Mesenchymal stem cell (in vitro differentiated cells and primary cell): ENCODE measurements around the gene HSH2D.

Experiments used
- DNase-seq: peaks from one replicate; pipeline ENCODE4 v3.0.0-alpha.2; 2013
- H2AFZ ChIP-seq: one replicate; pipeline ENCODE4 v1.6.1; 2013; ENCODE audit warnings: low read depth, mild to moderate bottlenecking, control low read depth, inconsistent platforms, low read length, moderate library complexity
- H2AK5ac ChIP-seq: 2 replicates; pipeline ENCODE4 v1.6.1; 2013; ENCODE audit warnings: low read length, moderate library complexity, mild to moderate bottlenecking, inconsistent platforms; ENCODE audit not compliant: severe bottlenecking
- H2BK120ac ChIP-seq: one replicate; pipeline ENCODE4 v1.6.1; 2013; ENCODE audit warnings: low read depth, mild to moderate bottlenecking, inconsistent platforms, low read length, moderate library complexity
- H2BK12ac ChIP-seq, 2 experiments: one replicate each; pipeline ENCODE4 v1.6.1; 2013; ENCODE audit warnings: inconsistent platforms in 2 of 2, low read length in 2 of 2, mild to moderate bottlenecking in 2 of 2, moderate library complexity in 2 of 2, control low read depth in 1 of 2
- H2BK15ac ChIP-seq: one replicate; pipeline ENCODE4 v1.6.1; 2013; ENCODE audit warnings: mild to moderate bottlenecking, low read depth, inconsistent platforms; ENCODE audit not compliant: poor library complexity, severe bottlenecking
- H2BK5ac ChIP-seq: 2 replicates; pipeline ENCODE4 v1.6.1; 2013; ENCODE audit warnings: low read depth, mild to moderate bottlenecking, low read length, control low read depth, inconsistent platforms; ENCODE audit not compliant: poor library complexity, severe bottlenecking
- H3K14ac ChIP-seq, 2 experiments: one replicate each; pipeline ENCODE4 v1.6.1; 2013; ENCODE audit warnings: inconsistent platforms in 2 of 2, low read length in 2 of 2, control low read depth in 1 of 2, mild to moderate bottlenecking in 1 of 2, moderate library complexity in 1 of 2
- H3K18ac ChIP-seq, 2 experiments: one replicate each; pipeline ENCODE4 v1.6.1; 2013; ENCODE audit warnings: inconsistent platforms in 2 of 2, low read length in 2 of 2, control low read depth in 1 of 2, low read depth in 1 of 2, mild to moderate bottlenecking in 1 of 2
- H3K23ac ChIP-seq, 2 experiments: one replicate each; pipeline ENCODE4 v1.6.1; 2013; ENCODE audit warnings: inconsistent platforms in 2 of 2, low read length in 2 of 2, mild to moderate bottlenecking in 2 of 2, moderate library complexity in 2 of 2, control low read depth in 1 of 2
- H3K27ac ChIP-seq: 2 replicates; pipeline ENCODE4 v1.5.1; 2013; ENCODE audit warnings: mild to moderate bottlenecking, moderate library complexity, low read length, control low read depth, inconsistent platforms; ENCODE audit not compliant: poor library complexity, severe bottlenecking
- H3K27me3 ChIP-seq, 2 experiments: 2 replicates each; pipeline versions ENCODE4 v1.6.1 to v1.7.0; 2013; ENCODE audit warnings: low read length in 2 of 2, mild to moderate bottlenecking in 2 of 2, moderate library complexity in 2 of 2, control low read depth in 1 of 2, inconsistent platforms in 1 of 2; ENCODE audit not compliant: control insufficient read depth in 1 of 2, insufficient read depth in 1 of 2
- H3K36me3 ChIP-seq, 2 experiments: 2 replicates each; pipeline versions ENCODE4 v1.6.1 to v1.7.0; 2013; ENCODE audit warnings: low read length in 2 of 2, control low read depth in 1 of 2, inconsistent platforms in 1 of 2, low read depth in 1 of 2, mild to moderate bottlenecking in 1 of 2; ENCODE audit not compliant: insufficient read depth in 2 of 2, control insufficient read depth in 1 of 2
- H3K4ac ChIP-seq, 2 experiments: one replicate each; pipeline ENCODE4 v1.6.1; 2013; ENCODE audit warnings: inconsistent platforms in 2 of 2, low read length in 2 of 2, mild to moderate bottlenecking in 2 of 2, moderate library complexity in 2 of 2, control low read depth in 1 of 2, low read depth in 1 of 2
- H3K4me1 ChIP-seq: 2 replicates; pipeline ENCODE4 v1.6.1; 2013; ENCODE audit warnings: low read depth, low read length, control low read depth; ENCODE audit not compliant: control insufficient read depth, insufficient read depth
- H3K4me2 ChIP-seq: 2 replicates; pipeline ENCODE4 v1.6.1; 2013; ENCODE audit warnings: low read length, mild to moderate bottlenecking, inconsistent platforms; ENCODE audit not compliant: poor library complexity, severe bottlenecking
- H3K4me3 ChIP-seq, 2 experiments: 2 replicates each; pipeline versions ENCODE4 v1.5.1 to v1.7.0; 2013; ENCODE audit warnings: low read length in 2 of 2, mild to moderate bottlenecking in 2 of 2, control low read depth in 1 of 2, low read depth in 1 of 2; ENCODE audit not compliant: insufficient read depth in 1 of 2
- H3K79me1 ChIP-seq: replicated peaks from 2 replicates; pipeline ENCODE4 v1.6.1; 2013; ENCODE audit warnings: mild to moderate bottlenecking, control low read depth, low read length, inconsistent platforms; ENCODE audit not compliant: poor library complexity, severe bottlenecking
- H3K9ac ChIP-seq: 2 replicates; pipeline ENCODE4 v1.7.0; 2013; ENCODE audit warnings: mild to moderate bottlenecking, low read length, moderate library complexity
- H3K9me3 ChIP-seq: 2 replicates; pipeline ENCODE4 v1.7.0; 2013; ENCODE audit warnings: mild to moderate bottlenecking, low read length; ENCODE audit not compliant: control insufficient read depth
- H4K8ac ChIP-seq: one replicate; pipeline ENCODE4 v1.6.1; 2013; ENCODE audit warnings: inconsistent platforms, mild to moderate bottlenecking, low read length, moderate library complexity
- H4K91ac ChIP-seq: one replicate; pipeline ENCODE4 v1.6.1; 2013; ENCODE audit warnings: mild to moderate bottlenecking, low read length, inconsistent platforms
- WGBS: methylation state at CpG from one replicate; pipeline ENCODE4 v1.1.7; 2013; ENCODE audit warnings: mixed read lengths; 5-methylcytosine and 5-hydroxymethylcytosine counted together

HSH2D gene

GRCh38 chr19:16148443-16149229 is 5.2 kb downstream of the HSH2D start:
- DNase-seq, result no peak
- no peak overlapping the region for H2AFZ ChIP-seq
- peaks cover 3 to 8% of the 10 kb centered on the region in 2 experiments for H3K27me3 ChIP-seq
- no peaks in the 10 kb centered on the region for H3K9me3 ChIP-seq
- no peak overlapping the region for H3K27ac ChIP-seq
- WGBS, result 95% methylated on average over 8 of the region's 8 CpGs
- H3K18ac ChIP-seq, result no peak overlapping the region
- no peak overlapping the region for H3K9ac ChIP-seq
- H4K91ac ChIP-seq, result no peak overlapping the region
- peaks cover 1% of the 10 kb centered on the region for H3K4me1 ChIP-seq
- no peak overlapping the region for H3K4ac ChIP-seq
- no peaks in the 10 kb centered on the region for H3K36me3 ChIP-seq
- no peak overlapping the region for H4K8ac ChIP-seq
- peak overlapping the region in 1 of 2 experiments; percentile 44 for H3K14ac ChIP-seq
- no peak overlapping the region for H3K4me2 ChIP-seq
- H3K4me3 ChIP-seq, result no peak overlapping the region
- H2BK5ac ChIP-seq, result no peak overlapping the region
- H3K23ac ChIP-seq, result peak overlapping the region in 1 of 2 experiments; percentile 78
- H3K79me1 ChIP-seq, result no peaks in the 10 kb centered on the region
- H2BK120ac ChIP-seq, result no peak overlapping the region
- no peak overlapping the region for H2BK15ac ChIP-seq
- no peak overlapping the region for H2AK5ac ChIP-seq
- no peak overlapping the region for H2BK12ac ChIP-seq

- no peaks in the 10 kb centered on the region for H3K9me3 ChIP-seq
- no peak overlapping the region for H3K14ac ChIP-seq
Measured at GRCh38 chr19:16153582-16154336, 10.3 kb downstream of the HSH2D start.

GRCh38 chr19:16154557-16154956 is 11.1 kb downstream of the HSH2D start:
- 83% methylated on average over 8 of the region's 8 CpGs for WGBS
- no peak overlapping the region for H2BK5ac ChIP-seq

More at GRCh38 chr19:16153582-16154336, 10.3 kb downstream of the HSH2D start:
- Histone ChIP-seq H3K18ac (peak overlapping the region in 1 of 2 experiments; percentile 21), H2BK5ac (no peak overlapping the region), H3K36me3 (no peaks in the 10 kb centered on the region), H3K79me1 (no peaks in the 10 kb centered on the region), H2AFZ (no peak overlapping the region), H3K27ac (no peak overlapping the region), H3K27me3 (peaks cover 5 to 11% of the 10 kb centered on the region in 2 experiments), H2BK120ac (no peak overlapping the region), H3K4ac (no peak overlapping the region), H3K23ac (no peak overlapping the region), H4K8ac (no peak overlapping the region), H3K4me3 (no peak overlapping the region), H3K4me2 (no peak overlapping the region), H2BK15ac (no peak overlapping the region), H2BK12ac (no peak overlapping the region), H3K4me1 (no peaks in the 10 kb centered on the region), H4K91ac (no peak overlapping the region), H2AK5ac (no peak overlapping the region), H3K9ac (no peak overlapping the region)
- no peak for DNase-seq
- 76% methylated on average over 11 of the region's 11 CpGs for WGBS

GRCh38 chr19:16155128-16155527 is 11.6 kb downstream of the HSH2D start:
- Histone ChIP-seq H3K9me3 (no peaks in the 10 kb centered on the region), H3K36me3 (no peaks in the 10 kb centered on the region), H4K8ac (no peak overlapping the region), H3K4ac (no peak overlapping the region), H3K27ac (no peak overlapping the region), H3K4me2 (no peak overlapping the region), H2BK15ac (no peak overlapping the region), H3K23ac (no peak overlapping the region), H3K9ac (no peak overlapping the region), H3K27me3 (peaks cover 5 to 11% of the 10 kb centered on the region in 2 experiments), H3K4me1 (no peaks in the 10 kb centered on the region), H3K18ac (no peak overlapping the region), H2BK120ac (no peak overlapping the region), H3K79me1 (no peaks in the 10 kb centered on the region), H2BK12ac (no peak overlapping the region), H4K91ac (no peak overlapping the region), H2BK5ac (no peak overlapping the region), H2AK5ac (no peak overlapping the region), H3K4me3 (no peak overlapping the region), H3K14ac (no peak overlapping the region), H2AFZ (no peak overlapping the region)
- no peak for DNase-seq
- 80% methylated on average over 1 of the region's 1 CpG for WGBS

More at GRCh38 chr19:16154557-16154956, 11.1 kb downstream of the HSH2D start:
- H3K14ac ChIP-seq, result no peak overlapping the region
- no peak overlapping the region for H3K23ac ChIP-seq
- no peak overlapping the region for H2AK5ac ChIP-seq
- no peak overlapping the region for H3K27ac ChIP-seq
- H3K79me1 ChIP-seq, result no peaks in the 10 kb centered on the region
- H2AFZ ChIP-seq, result no peak overlapping the region
- H3K4me2 ChIP-seq, result no peak overlapping the region
- no peak overlapping the region for H3K9ac ChIP-seq
- no peak overlapping the region for H3K4me3 ChIP-seq
- DNase-seq, result no peak
- peaks cover 5 to 11% of the 10 kb centered on the region in 2 experiments for H3K27me3 ChIP-seq
- no peak overlapping the region for H4K8ac ChIP-seq
- H3K18ac ChIP-seq, result no peak overlapping the region
- no peaks in the 10 kb centered on the region for H3K9me3 ChIP-seq
- H4K91ac ChIP-seq, result no peak overlapping the region
- H3K36me3 ChIP-seq, result no peaks in the 10 kb centered on the region
- H2BK15ac ChIP-seq, result no peak overlapping the region
- H3K4me1 ChIP-seq, result no peaks in the 10 kb centered on the region
- no peak overlapping the region for H2BK120ac ChIP-seq
- no peak overlapping the region for H2BK12ac ChIP-seq
- H3K4ac ChIP-seq, result no peak overlapping the region
